IMR-90 (cell line): ENCODE measurements around the gene PFDN6. TPM values are rescaled to one million over a fixed set of nuclear protein-coding genes. Genes with fewer than 3 reads are reported as not detected.
A peak's percentile ranks its signal among the peaks of the same experiment; 100 is the strongest.

Experiments used
- ATAC-seq: fragments of 200-7000 bp; cut with Tn5 transposase; 2 replicates; pipeline ENCODE4 v1.9.1; 2020; ENCODE audit warnings: low read depth, mild to moderate bottlenecking, moderate library complexity
- BruUV-seq: library from RNA; stranded (reverse); fragments of 400-500 nt; replicated peaks from 2 replicates; lab custom pipeline; 2021; lab: Mats Ljungman, UMichigan
- CTCF ChIA-PET: fragments of 300-600 bp; formaldehyde crosslinking; extraction: SDS; loops from one replicate; lab custom pipeline; 2021; ENCODE audit warnings: antibody characterized with exemption; lab: Yijun Ruan, JAX
- POLR2A ChIA-PET: fragments of 300-600 bp; sonication (Branson Sonifier 250); formaldehyde crosslinking; loops from one replicate; lab custom pipeline; 2022; ENCODE audit warnings: antibody characterized with exemption; ENCODE audit not compliant: unreplicated experiment; lab: Charles Lee
- DNase-seq: peaks from one replicate; pipeline ENCODE4 v3.0.0; 2013
- H2AFZ ChIP-seq: replicated peaks from 2 replicates; pipeline ENCODE3; 2013; ENCODE audit warnings: low read length, mild to moderate bottlenecking; ENCODE audit not compliant: poor library complexity
- H2AK5ac ChIP-seq: 2 replicates; pipeline ENCODE4 v1.6.1; 2013; ENCODE audit warnings: low read depth, low read length, inconsistent platforms
- H2AK9ac ChIP-seq: replicated peaks from 2 replicates; pipeline ENCODE3; 2013; ENCODE audit warnings: mild to moderate bottlenecking, low read depth, low read length, moderate library complexity; ENCODE audit not compliant: poor library complexity
- H2BK120ac ChIP-seq: 2 replicates; pipeline ENCODE4 v1.6.1; 2013; ENCODE audit warnings: low read depth, low read length, inconsistent platforms
- H2BK15ac ChIP-seq: 3 replicates; pipeline ENCODE4 v1.6.1; 2013; ENCODE audit warnings: low read depth, low read length, inconsistent platforms
- H2BK20ac ChIP-seq: 2 replicates; pipeline ENCODE4 v1.6.1; 2013; ENCODE audit warnings: low read depth, mild to moderate bottlenecking, inconsistent platforms, low read length, moderate library complexity
- H2BK5ac ChIP-seq: 2 replicates; pipeline ENCODE4 v1.6.1; 2013; ENCODE audit warnings: mild to moderate bottlenecking, low read depth, low read length, inconsistent platforms; ENCODE audit not compliant: poor library complexity, severe bottlenecking
- H3K14ac ChIP-seq: replicated peaks from 2 replicates; pipeline ENCODE4 v1.6.1; 2013; ENCODE audit warnings: low read depth, low read length, inconsistent platforms
- H3K18ac ChIP-seq: 2 replicates; pipeline ENCODE4 v1.6.1; 2013; ENCODE audit warnings: low read depth, low read length, control low read depth
- H3K23ac ChIP-seq: 2 replicates; pipeline ENCODE4 v1.6.1; 2013; ENCODE audit warnings: low read depth, low read length, inconsistent platforms
- H3K27ac ChIP-seq: 2 replicates; pipeline ENCODE4 v1.5.1; 2013; ENCODE audit warnings: mild to moderate bottlenecking, control low read depth, low read length; ENCODE audit not compliant: insufficient read depth
- H3K27me3 ChIP-seq: 2 replicates; pipeline ENCODE4 v1.6.1; 2013; ENCODE audit warnings: low read length; ENCODE audit not compliant: control insufficient read depth, insufficient read depth
- H3K36me3 ChIP-seq: 2 replicates; pipeline ENCODE4 v1.6.1; 2013; ENCODE audit warnings: low read length, mixed read lengths; ENCODE audit not compliant: control insufficient read depth, insufficient read depth
- H3K4ac ChIP-seq: 2 replicates; pipeline ENCODE4 v1.6.1; 2013; ENCODE audit warnings: low read depth, low read length, inconsistent platforms
- H3K4me1 ChIP-seq: 2 replicates; pipeline ENCODE4 v1.6.1; 2013; ENCODE audit warnings: low read length, mixed read lengths; ENCODE audit not compliant: control insufficient read depth, insufficient read depth
- H3K4me2 ChIP-seq: 2 replicates; pipeline ENCODE4 v1.6.1; 2013; ENCODE audit warnings: low read depth, mild to moderate bottlenecking, control low read depth, low read length, moderate library complexity
- H3K4me3 ChIP-seq: 2 replicates; pipeline ENCODE4 v1.5.1; 2013; ENCODE audit warnings: low read depth, mild to moderate bottlenecking, control low read depth, low read length, moderate library complexity; ENCODE audit not compliant: insufficient read depth
- H3K56ac ChIP-seq: 2 replicates; pipeline ENCODE4 v1.6.1; 2013; ENCODE audit warnings: low read length, inconsistent platforms; ENCODE audit not compliant: insufficient read depth; ENCODE audit errors: extremely low read depth
- H3K79me1 ChIP-seq, 2 experiments: 2 replicates each; pipeline ENCODE4 v1.6.1; 2013; ENCODE audit warnings: low read length in 2 of 2, inconsistent platforms in 1 of 2, low read depth in 1 of 2
- H3K9ac ChIP-seq: 2 replicates; pipeline ENCODE4 v1.6.1; 2013; ENCODE audit warnings: low read depth, low read length, control low read depth
- H3K9me1 ChIP-seq: 2 replicates; pipeline ENCODE4 v1.6.1; 2013; ENCODE audit warnings: low read length, inconsistent platforms; ENCODE audit not compliant: insufficient read depth
- H3K9me3 ChIP-seq: 2 replicates; pipeline ENCODE4 v1.6.1; 2013; ENCODE audit warnings: low read length; ENCODE audit not compliant: control insufficient read depth, insufficient read depth
- H4K20me1 ChIP-seq: 2 replicates; pipeline ENCODE4 v1.6.1; 2013; ENCODE audit warnings: low read length, inconsistent platforms; ENCODE audit not compliant: insufficient read depth
- H4K5ac ChIP-seq: 2 replicates; pipeline ENCODE4 v1.6.1; 2013; ENCODE audit warnings: mild to moderate bottlenecking, low read depth, low read length, control low read depth
- H4K8ac ChIP-seq, 2 experiments: 2 replicates each; pipeline ENCODE4 v1.6.1; 2013; ENCODE audit warnings: low read depth in 2 of 2, low read length in 2 of 2, control low read depth in 1 of 2, inconsistent platforms in 1 of 2
- H4K91ac ChIP-seq: 2 replicates; pipeline ENCODE4 v1.6.1; 2013; ENCODE audit warnings: low read depth, low read length, inconsistent platforms; ENCODE audit not compliant: insufficient read depth
- CEBPB ChIP-seq: IDR thresholded peaks from 2 replicates; pipeline ENCODE4 v1.6.1; 2012; ENCODE audit warnings: low read depth, low read length, improper control_type of control experiment
- USF2 ChIP-seq: fragments of 150-350 bp; IDR thresholded peaks from 2 replicates; pipeline ENCODE4 v1.6.1; 2017; ENCODE audit warnings: mild to moderate bottlenecking, antibody characterized with exemption, low read length, low read depth
- whole genome bisulfite sequencing, 2 experiments: methylation state at CpG; one replicate each; pipeline versions ENCODE4 v1.1.5 to v1.1.7; 2013; ENCODE audit warnings: missing lambda C conversion rate in 2 of 2; ENCODE audit not compliant: insufficient read length in 1 of 2; ENCODE audit errors: extremely low coverage in 2 of 2; 5-methylcytosine and 5-hydroxymethylcytosine counted together
- dilution Hi-C: fragments of 300-500 bp; cut with HindIII; formaldehyde crosslinking; loops from one replicate; pipeline ENCODE4 v1.14.3; 2018; ENCODE audit warnings: low sequenced_read_pairs; ENCODE audit not compliant: unreplicated experiment
- in situ Hi-C: fragments of 300-500 bp; cut with MboI; formaldehyde crosslinking; loops from 3 replicates; pipeline ENCODE4 v1.14.3; 2019; ENCODE audit warnings: low sequenced_read_pairs, inconsistent platforms, mixed read lengths
- intact Hi-C: fragments of 100-400 bp; cut with micrococcal nuclease; formaldehyde crosslinking; loops from 2 replicates; pipeline ENCODE4 v1.10.0; 2022
- polyA plus RNA-seq, 3 experiments: library from polyadenylated mRNA; depleted of rRNA; stranded (reverse); fragments of >200 nt; gene quantifications; 2 replicates each; pipeline ENCODE4 v1.2.3, GENCODE V29; 2012; ENCODE audit warnings: low replicate concordance in 1 of 3
- total RNA-seq: library from RNA; depleted of rRNA; stranded (reverse); fragments of >200 nt; gene quantifications from 2 replicates; pipeline ENCODE4 v1.2.3, GENCODE V29; 2012

PFDN6 gene
- total and polyA plus RNA-seq, 2 of the 4 experiments (the other 2 are of a cell fraction): 24.4 to 92.1 TPM

- H4K8ac ChIP-seq: peak overlapping the region; percentile 18 to 81; a peak in 3 of 4 replicates
- intact Hi-C loops (loop anchor here (1.0 to 5.0 kb wide), 7 partner anchors 48 to 361 kb away; partner anchors contain the start of genes RXRB and SLC39A7), in situ Hi-C loops (loop anchor here (5.0 to 10.0 kb wide), 3 partner anchors 86 to 231 kb away; no protein-coding TSS in a partner anchor), dilution Hi-C loops (no loop called here)
- H3K79me1 ChIP-seq: peaks cover 0 to 24% of the 10 kb centered on the region in 2 experiments; a peak in 2 of 4 replicates
- H3K18ac ChIP-seq: peak overlapping the region; percentile 86
- peaks cover 11% of the 10 kb centered on the region for H3K9me1 ChIP-seq
- H2AK9ac ChIP-seq: peak overlapping the region; percentile 97
- H3K4ac ChIP-seq: peak overlapping the region; percentile 92
- H2AK5ac ChIP-seq: peak overlapping the region; percentile 58; the same call in 1 of the 2 replicates
- H2BK15ac ChIP-seq: peak overlapping the region; percentile 33; the same call in 1 of the 3 replicates
- peak overlapping the region; percentile 83 for H2BK120ac ChIP-seq
- peak overlapping the region; percentile 46 for H3K4me3 ChIP-seq
- H3K4me1 ChIP-seq: peaks cover 12% of the 10 kb centered on the region
- DNase-seq: no peak
- H2BK5ac ChIP-seq: peak overlapping the region; percentile 81
- peak overlapping the region; percentile 89 for H3K4me2 ChIP-seq
- H4K5ac ChIP-seq: peak overlapping the region; percentile 47
- H3K56ac ChIP-seq: peak overlapping the region; percentile 69
- no peaks in the 10 kb centered on the region for H3K9me3 ChIP-seq
- H4K20me1 ChIP-seq: peaks cover 3% of the 10 kb centered on the region; the same call in 1 of the 2 replicates
- no peaks in the 10 kb centered on the region for H3K27me3 ChIP-seq
- ATAC-seq: peak; percentile 7
- ChIA-PET POLR2A (no interaction called here), CTCF (interaction anchor here (0.6 to 1.4 kb wide), 7 partner anchors 13 to 232 kb away, joined by 3 to 6 read pairs (median 3); no protein-coding TSS in a partner anchor)
- H4K91ac ChIP-seq: peak overlapping the region; percentile 66
- H3K23ac ChIP-seq: peak overlapping the region; percentile 95
- H2BK20ac ChIP-seq: peak overlapping the region; percentile 64
- WGBS, 2 experiments: 2% methylated on average over 8 of the region's 18 CpGs; no CpG with 5 or more reads in 1 of the 2 experiments
- peak overlapping the region; percentile 84 for H3K27ac ChIP-seq
- TF ChIP-seq CEBPB (no peak), USF2 (peak; percentile 4; the same call in 1 of the 2 replicates)
- H3K36me3 ChIP-seq: peaks cover 8% of the 10 kb centered on the region; the same call in 1 of the 2 replicates
- H3K9ac ChIP-seq: peak overlapping the region; percentile 68
- BruUV-seq: no TSS peak
- H3K14ac ChIP-seq: peak overlapping the region; percentile 88
- peak overlapping the region; percentile 94 for H2AFZ ChIP-seq
Measured at GRCh38 chr6:33248643-33248931, 40.8 kb upstream of the PFDN6 start.
